GM18868 (cell line): ENCODE data around the gene FGF11.

ENCODE experiments used
- ATAC-seq: cut with Tn5 transposase; IDR thresholded peaks from one replicate; pipeline ENCODE4 v1.9.1; 2021; ENCODE audit warnings: mild to moderate bottlenecking, moderate library complexity; ENCODE audit not compliant: unreplicated experiment

The FGF11 gene

GRCh38 chr17:7439462-7440112 lies at the start of gene FGF11:
FGF11 (plus strand) TSS chr17:7439512; CDS start chr17:7439621, 109 bp downstream.
- no peak for ATAC-seq

GRCh38 chr17:7389924-7390910 lies 49.1 kb upstream of the FGF11 start:
- no peak for ATAC-seq

GRCh38 chr17:7391307-7391706 lies 48.0 kb upstream of the FGF11 start:
- no peak for ATAC-seq

GRCh38 chr17:7392696-7393612 lies 46.4 kb upstream of the FGF11 start:
- no peak for ATAC-seq

GRCh38 chr17:7393613-7394451 lies 45.5 kb upstream of the FGF11 start:
- peak; percentile 49 for ATAC-seq

- peak; percentile 76 for ATAC-seq
Measured at GRCh38 chr17:7394452-7395191, 44.7 kb upstream of the FGF11 start, which contains the start of gene PLSCR3. PLSCR3 (minus strand) TSS chr17:7394525; CDS start chr17:7394110, 415 bp downstream.

GRCh38 chr17:7396147-7396546 lies 43.2 kb upstream of the FGF11 start:
- ATAC-seq: no peak

- no peak for ATAC-seq
Measured at GRCh38 chr17:7398612-7399011, 40.7 kb upstream of the FGF11 start.

- no peak for ATAC-seq
Measured at GRCh38 chr17:7403043-7403726, 36.1 kb upstream of the FGF11 start.

- no peak for ATAC-seq
Measured at GRCh38 chr17:7403727-7403976, 35.7 kb upstream of the FGF11 start.

- peak; percentile 94 for ATAC-seq
Measured at GRCh38 chr17:7403977-7404736, 35.2 kb upstream of the FGF11 start, which contains the start of gene TMEM256. TMEM256 (minus strand) TSS chr17:7404097; CDS start chr17:7404084, 13 bp downstream.

GRCh38 chr17:7404737-7405349 lies 34.5 kb upstream of the FGF11 start:
- no peak for ATAC-seq

- no peak for ATAC-seq
Measured at GRCh38 chr17:7405350-7406234, 33.7 kb upstream of the FGF11 start.

- ATAC-seq: no peak
Measured at GRCh38 chr17:7406235-7406825, 33.0 kb upstream of the FGF11 start.

GRCh38 chr17:7407082-7407481 lies 32.2 kb upstream of the FGF11 start:
- no peak for ATAC-seq
